H9 (cell line): ENCODE results near the gene PLS3. TPM values are rescaled to one million over a fixed set of nuclear protein-coding genes. Genes with fewer than 3 reads are reported as not detected.

ENCODE experiments used
- DNase-seq: peaks from one replicate; pipeline ENCODE4 v3.0.0-alpha.2; 2017
- H2AFZ ChIP-seq: one replicate; pipeline ENCODE4 v1.6.1; 2013; ENCODE audit warnings: mild to moderate bottlenecking, low read length, control low read depth, moderate library complexity
- H2AK5ac ChIP-seq: 2 replicates; pipeline ENCODE4 v1.6.1; 2013; ENCODE audit warnings: low read length, control low read depth, mixed read lengths; ENCODE audit not compliant: insufficient read length
- H2BK120ac ChIP-seq: one replicate; pipeline ENCODE4 v1.6.1; 2013; ENCODE audit warnings: low read depth, mild to moderate bottlenecking, low read length, control low read depth, inconsistent platforms; ENCODE audit not compliant: poor library complexity, severe bottlenecking
- H2BK12ac ChIP-seq: 2 replicates; pipeline ENCODE4 v1.6.1; 2013; ENCODE audit warnings: low read length, control low read depth, mixed read lengths, low read depth; ENCODE audit not compliant: insufficient read length
- H2BK15ac ChIP-seq: 2 replicates; pipeline ENCODE4 v1.6.1; 2013; ENCODE audit warnings: low read depth, low read length, control low read depth
- H2BK20ac ChIP-seq: one replicate; pipeline ENCODE4 v1.6.1; 2013; ENCODE audit warnings: low read depth, mild to moderate bottlenecking, low read length, control low read depth, inconsistent platforms; ENCODE audit not compliant: poor library complexity, severe bottlenecking
- H2BK5ac ChIP-seq: 2 replicates; pipeline ENCODE4 v1.6.1; 2013; ENCODE audit warnings: low read length, control low read depth, mixed read lengths; ENCODE audit not compliant: insufficient read length
- H3K14ac ChIP-seq: 2 replicates; pipeline ENCODE4 v1.6.1; 2013; ENCODE audit warnings: low read length, control low read depth; ENCODE audit not compliant: insufficient read depth
- H3K18ac ChIP-seq: 2 replicates; pipeline ENCODE4 v1.6.1; 2013; ENCODE audit warnings: low read depth, mild to moderate bottlenecking, mixed read lengths, low read length, control low read depth; ENCODE audit not compliant: insufficient read length
- H3K23ac ChIP-seq: 2 replicates; pipeline ENCODE4 v1.6.1; 2013; ENCODE audit warnings: low read length, control low read depth, mixed read lengths, low read depth; ENCODE audit not compliant: insufficient read length
- H3K23me2 ChIP-seq: 2 replicates; pipeline ENCODE4 v1.6.1; 2013; ENCODE audit warnings: low read depth, mild to moderate bottlenecking, mixed read lengths, low read length, control low read depth; ENCODE audit not compliant: insufficient read length, poor library complexity, severe bottlenecking
- H3K27ac ChIP-seq: 2 replicates; pipeline ENCODE4 v1.5.1; 2013; ENCODE audit warnings: low read length, control low read depth, mixed read lengths, low read depth; ENCODE audit not compliant: insufficient read length
- H3K27me3 ChIP-seq: 2 replicates; pipeline ENCODE4 v1.6.1; 2013; ENCODE audit warnings: low read length, control low read depth, inconsistent platforms; ENCODE audit not compliant: insufficient read depth
- H3K4ac ChIP-seq: 2 replicates; pipeline ENCODE4 v1.6.1; 2013; ENCODE audit warnings: low read depth, mild to moderate bottlenecking, control low read depth, inconsistent platforms, low read length, moderate library complexity
- H3K4me1 ChIP-seq: 2 replicates; pipeline ENCODE4 v1.6.1; 2013; ENCODE audit warnings: low read length, control low read depth, inconsistent platforms; ENCODE audit not compliant: insufficient read depth
- H3K4me2 ChIP-seq: 2 replicates; pipeline ENCODE4 v1.6.1; 2013; ENCODE audit warnings: low read length, control low read depth, mixed read lengths; ENCODE audit not compliant: insufficient read length, insufficient read depth
- H3K56ac ChIP-seq: 2 replicates; pipeline ENCODE4 v1.6.1; 2013; ENCODE audit warnings: low read depth, mild to moderate bottlenecking, mixed read lengths, low read length, control low read depth; ENCODE audit not compliant: insufficient read length
- H3K79me1 ChIP-seq: 2 replicates; pipeline ENCODE4 v1.6.1; 2013; ENCODE audit warnings: low read depth, mild to moderate bottlenecking, moderate library complexity, low read length, control low read depth, inconsistent platforms; ENCODE audit not compliant: insufficient read depth, poor library complexity, severe bottlenecking
- H3K79me2 ChIP-seq: 2 replicates; pipeline ENCODE4 v1.6.1; 2013; ENCODE audit warnings: low read length, control low read depth, inconsistent platforms; ENCODE audit not compliant: insufficient read depth
- H3K9ac ChIP-seq: 2 replicates; pipeline ENCODE4 v1.6.1; 2013; ENCODE audit warnings: low read length, control low read depth, mixed read lengths; ENCODE audit not compliant: insufficient read length; ENCODE audit errors: extremely low read depth
- H3K9me3 ChIP-seq: one replicate; pipeline ENCODE4 v1.6.1; 2013; ENCODE audit warnings: low read depth, low read length, inconsistent platforms; ENCODE audit not compliant: control insufficient read depth
- H3T11ph ChIP-seq: one replicate; pipeline ENCODE4 v1.6.1; 2013; ENCODE audit warnings: mild to moderate bottlenecking, low read length, control low read depth, inconsistent platforms
- H4K20me1 ChIP-seq: one replicate; pipeline ENCODE4 v1.6.1; 2013; ENCODE audit not compliant: control insufficient read depth, insufficient read length, insufficient read depth
- H4K5ac ChIP-seq: 2 replicates; pipeline ENCODE4 v1.6.1; 2013; ENCODE audit warnings: low read depth, mild to moderate bottlenecking, mixed read lengths, low read length, control low read depth; ENCODE audit not compliant: insufficient read length
- H4K8ac ChIP-seq: replicated peaks from 2 replicates; pipeline ENCODE4 v1.6.1; 2013; ENCODE audit warnings: low read length, control low read depth, mixed read lengths, low read depth; ENCODE audit not compliant: insufficient read length
- H4K91ac ChIP-seq: 2 replicates; pipeline ENCODE4 v1.6.1; 2013; ENCODE audit warnings: low read depth, mild to moderate bottlenecking, moderate library complexity, mixed read lengths, low read length, control low read depth; ENCODE audit not compliant: insufficient read length
- H3K27ac Mint-ChIP-seq, 3 experiments: 2 replicates in 2 of 3; 3 replicates in 1 of 3; pipeline ENCODE4 v1.8.0; 2020 to 2021; ENCODE audit warnings: mixed read lengths in 3 of 3, mild to moderate bottlenecking in 1 of 3, moderate library complexity in 1 of 3
- H3K27me3 Mint-ChIP-seq: 2 replicates; pipeline ENCODE4 v1.8.0; 2021; ENCODE audit warnings: low read depth, mild to moderate bottlenecking, moderate library complexity, mixed read lengths
- H3K36me3 Mint-ChIP-seq, 3 experiments: 2 replicates in 2 of 3; 3 replicates in 1 of 3; pipeline ENCODE4 v1.8.0; 2020 to 2021; ENCODE audit warnings: low read depth in 3 of 3, mixed read lengths in 3 of 3; ENCODE audit not compliant: insufficient read depth in 1 of 3
- H3K4me1 Mint-ChIP-seq, 2 experiments: 2 replicates each; pipeline ENCODE4 v1.8.0; 2020; ENCODE audit warnings: mixed read lengths in 2 of 2
- H3K4me3 Mint-ChIP-seq, 2 experiments: 2 replicates in 1 of 2; 3 replicates in 1 of 2; pipeline ENCODE4 v1.8.0; 2020 to 2021; ENCODE audit warnings: mild to moderate bottlenecking in 2 of 2, mixed read lengths in 2 of 2, moderate library complexity in 1 of 2
- H3K9me3 Mint-ChIP-seq, 2 experiments: 2 replicates in 1 of 2; 3 replicates in 1 of 2; pipeline ENCODE4 v1.8.0; 2020; ENCODE audit warnings: mild to moderate bottlenecking in 2 of 2, mixed read lengths in 2 of 2, moderate library complexity in 1 of 2
- CTCF ChIP-seq: fragments of 200-600 bp; sonication (generic); conservative IDR thresholded peaks from 3 replicates; pipeline ENCODE4 v1.8.0; 2021; ENCODE audit warnings: antibody characterized with exemption, mild to moderate bottlenecking
- WGBS: extraction: QIAGEN DNeasy Blood & Tissue Kit; methylation state at CpG from one replicate; pipeline ENCODE4 v1.1.7; 2013; ENCODE audit warnings: missing lambda C conversion rate, low lambda C conversion rate, mixed read lengths; ENCODE audit not compliant: insufficient read length; ENCODE audit errors: extremely low coverage; 5-methylcytosine and 5-hydroxymethylcytosine counted together
- total RNA-seq: library from RNA; stranded (reverse); gene quantifications from 2 replicates; pipeline ENCODE4 v1.2.1, GENCODE V29; 2021

The PLS3 gene
- total RNA-seq, 1 experiment from 2014 or later = 315 TPM

GRCh38 chrX:115591420-115591819, 30.4 kb downstream of the PLS3 start:
- Histone ChIP-seq H2AK5ac (no peak overlapping the region), H3K27ac (peak overlapping the region; percentile 26), H4K91ac (no peak overlapping the region), H2BK12ac (no peak overlapping the region), H4K5ac (no peak overlapping the region), H2BK5ac (no peak overlapping the region), H3K18ac (no peak overlapping the region), H3K4me2 (no peak overlapping the region), H3K79me1 (peaks cover 4% of the 10 kb centered on the region), H3K4ac (no peak overlapping the region), H3K9ac (no peak overlapping the region), H3K9me3 (no peaks in the 10 kb centered on the region), H3K79me2 (peaks cover 3% of the 10 kb centered on the region; the same call in 1 of the 2 replicates), H2BK15ac (no peak overlapping the region), H3K23me2 (no peaks in the 10 kb centered on the region), H2BK20ac (no peak overlapping the region), H2AFZ (no peak overlapping the region), H3T11ph (no peak overlapping the region), H4K8ac (no peak overlapping the region), H3K56ac (no peak overlapping the region), H3K4me1 (peaks cover 2% of the 10 kb centered on the region; the same call in 1 of the 2 replicates), H3K27me3 (no peaks in the 10 kb centered on the region), H4K20me1 (no peaks in the 10 kb centered on the region), H2BK120ac (no peak overlapping the region), H3K14ac (no peak overlapping the region), H3K23ac (no peak overlapping the region)
- no peaks in the 10 kb centered on the region for H3K9me3 Mint-ChIP-seq
- no peak overlapping the region for H3K4me3 Mint-ChIP-seq
- H3K27me3 Mint-ChIP-seq = no peaks in the 10 kb centered on the region
- no peak for TF ChIP-seq CTCF
- peaks cover 59% of the 10 kb centered on the region in 2 experiments for H3K4me1 Mint-ChIP-seq
- H3K27ac Mint-ChIP-seq = peak overlapping the region in 2 of 3 experiments; percentile 71 to 81; a peak in 4 of 7 replicates
- no CpG with 5 or more reads among the region's 4 CpGs for WGBS
- H3K36me3 Mint-ChIP-seq = peaks cover 2 to 24% (median 15%) of the 10 kb centered on the region in 3 experiments; a peak in 5 of 7 replicates
- DNase-seq = no peak
